ENCODE results near the gene ZBTB48. TPM values are rescaled to one million over a fixed set of nuclear protein-coding genes. Genes with fewer than 3 reads are reported as not detected.

Gene ZBTB48
- total RNA-seq, 1 donor from 2014 or later = 53.2 TPM

DNA sequence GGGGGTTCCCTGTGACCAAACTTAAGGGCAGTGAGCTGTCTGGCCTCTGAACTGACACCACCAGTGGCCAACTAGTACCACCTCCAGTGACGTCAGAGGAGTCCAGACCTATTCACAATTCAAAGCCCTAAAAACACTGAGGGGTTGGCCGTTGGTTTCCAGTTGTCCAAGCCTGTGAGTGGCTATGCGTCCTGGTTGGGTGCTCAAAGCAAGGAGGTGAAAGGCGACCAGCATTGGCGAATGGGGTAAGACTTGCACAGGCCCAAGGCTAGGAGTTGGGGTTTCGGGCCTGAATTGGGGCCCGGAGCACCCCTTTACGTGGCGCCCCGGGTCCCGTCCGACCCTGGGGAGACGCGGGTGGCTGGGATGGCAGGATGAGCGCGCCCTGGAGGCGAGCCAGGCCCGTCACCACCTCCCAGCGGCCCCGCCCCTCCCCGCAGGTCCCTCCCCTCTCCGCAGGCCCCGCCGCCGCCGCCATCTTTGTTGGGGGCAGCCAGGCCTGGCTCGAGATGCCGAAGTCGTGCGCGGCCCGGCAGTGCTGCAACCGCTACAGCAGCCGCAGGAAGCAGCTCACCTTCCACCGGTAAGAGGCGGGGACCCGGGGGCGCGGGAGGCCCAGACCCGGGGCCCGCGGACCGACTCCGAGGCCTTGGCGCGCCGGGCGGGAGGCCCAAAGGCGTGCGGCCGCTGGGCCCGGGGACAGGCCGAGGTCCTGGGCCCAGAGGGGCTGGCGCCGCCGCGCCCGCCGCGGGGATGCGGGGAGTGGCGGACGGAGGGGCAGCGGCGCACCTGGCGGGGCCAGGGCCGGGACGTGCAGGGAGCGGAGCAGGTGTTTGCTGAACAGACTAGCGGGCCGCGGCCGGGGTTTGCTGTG lies 45.2 kb downstream of the ZBTB48 start, which contains the start of gene THAP3:
THAP3 (plus strand) TSS at position 159 of the 874 bp plus-strand sequence; CDS start at position 510, 351 bp downstream.
- TF ChIP-seq, protein P1, sequence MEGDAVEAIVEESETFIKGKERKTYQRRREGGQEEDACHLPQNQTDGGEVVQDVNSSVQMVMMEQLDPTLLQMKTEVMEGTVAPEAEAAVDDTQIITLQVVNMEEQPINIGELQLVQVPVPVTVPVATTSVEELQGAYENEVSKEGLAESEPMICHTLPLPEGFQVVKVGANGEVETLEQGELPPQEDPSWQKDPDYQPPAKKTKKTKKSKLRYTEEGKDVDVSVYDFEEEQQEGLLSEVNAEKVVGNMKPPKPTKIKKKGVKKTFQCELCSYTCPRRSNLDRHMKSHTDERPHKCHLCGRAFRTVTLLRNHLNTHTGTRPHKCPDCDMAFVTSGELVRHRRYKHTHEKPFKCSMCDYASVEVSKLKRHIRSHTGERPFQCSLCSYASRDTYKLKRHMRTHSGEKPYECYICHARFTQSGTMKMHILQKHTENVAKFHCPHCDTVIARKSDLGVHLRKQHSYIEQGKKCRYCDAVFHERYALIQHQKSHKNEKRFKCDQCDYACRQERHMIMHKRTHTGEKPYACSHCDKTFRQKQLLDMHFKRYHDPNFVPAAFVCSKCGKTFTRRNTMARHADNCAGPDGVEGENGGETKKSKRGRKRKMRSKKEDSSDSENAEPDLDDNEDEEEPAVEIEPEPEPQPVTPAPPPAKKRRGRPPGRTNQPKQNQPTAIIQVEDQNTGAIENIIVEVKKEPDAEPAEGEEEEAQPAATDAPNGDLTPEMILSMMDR (IDR thresholded peaks at IDR 0.05) = no peak
- ChIA-PET CTCF (interaction anchor here (0.9 to 1.0 kb wide), 2 partner anchors 23 to 70 kb away, joined by 3 to 4 read pairs; partner anchors contain the start of genes KLHL21, NOL9 and TAS1R1), POLR2A (interaction anchor here (0.6 to 2.0 kb wide), 8 partner anchors 11 to 160 kb away, joined by 3 to 11 read pairs (median 4); partner anchors contain the start of genes CAMTA1, PHF13 and ZBTB48)
- Mint-ChIP-seq H3K4me3 (peak within 1 kb of the TSS; percentile 86), H3K36me3 (ENCODE audit: low read depth) (peaks cover 33% of the 10 kb centered on the region), H3K9me3 (no peaks in the 10 kb centered on the region), H3K27ac (peak within 1 kb of the TSS; percentile 71), H3K27me3 (no peaks in the 10 kb centered on the region), H3K4me1 (peaks cover 32% of the 10 kb centered on the region)
- ATAC-seq (ENCODE audit: low read depth) = peak; percentile 97
- peak; percentile 83 for DNase-seq
- intact Hi-C loops (cut with micrococcal nuclease) = loop anchor here (1.0 to 5.0 kb wide), 7 partner anchors 12 to 160 kb away; partner anchors contain the start of genes CAMTA1, DNAJC11, NOL9 and PHF13

DNA sequence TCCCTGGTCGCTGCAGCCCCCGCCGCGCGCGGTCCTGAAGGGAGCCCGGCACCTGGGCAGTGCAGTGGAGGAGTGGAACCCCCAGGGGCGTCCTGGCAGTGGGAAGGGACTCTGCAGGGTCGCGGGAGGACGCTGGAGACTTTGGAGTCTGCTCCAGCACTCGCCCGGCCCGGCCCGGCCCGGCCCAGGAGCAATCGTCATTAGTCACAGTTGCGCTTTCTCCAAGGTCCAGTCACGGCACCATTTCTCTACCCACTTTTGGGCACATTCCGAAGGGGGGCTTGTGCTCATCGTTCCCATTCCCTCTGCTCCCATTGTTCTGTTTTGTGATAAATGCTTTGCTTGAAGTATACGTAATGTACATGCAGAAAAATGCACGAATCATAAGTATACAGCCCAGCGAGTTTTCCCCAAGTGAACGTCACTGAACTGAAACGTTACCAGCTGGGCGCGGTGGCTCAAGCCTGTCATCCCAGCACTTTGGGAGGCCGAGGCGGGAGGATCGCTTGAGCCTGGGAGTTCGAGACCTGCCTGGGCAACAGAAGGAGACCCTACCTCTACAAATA lies 45.9 kb downstream of the ZBTB48 start:
- peaks cover 34% of the 10 kb centered on the region for H3K36me3 Mint-ChIP-seq (ENCODE audit: low read depth)
- ATAC-seq (ENCODE audit: low read depth) = no peak

DNA sequence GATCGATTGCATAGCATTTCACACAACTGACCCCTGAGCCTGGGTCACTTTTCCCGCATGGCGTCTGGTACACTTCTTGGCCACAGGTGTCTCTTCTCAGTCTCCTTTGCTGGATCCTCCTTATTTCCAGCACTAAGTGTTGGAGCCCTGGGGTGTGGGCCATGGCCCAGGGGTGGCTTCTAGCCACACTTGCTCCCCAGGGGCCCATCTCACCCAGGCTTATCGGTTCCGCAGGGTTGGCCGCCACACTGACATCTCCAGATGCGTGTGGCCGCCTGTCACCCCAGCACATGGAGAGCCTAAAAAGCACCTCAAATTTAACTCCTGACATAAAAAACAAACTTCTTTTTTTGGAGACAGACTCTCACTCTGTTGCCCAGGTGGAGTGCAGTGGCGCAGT lies 47.2 kb downstream of the ZBTB48 start:
- Mint-ChIP-seq H3K27ac (peak overlapping the region; percentile 65), H3K36me3 (ENCODE audit: low read depth) (peaks cover 32% of the 10 kb centered on the region), H3K4me3 (peak overlapping the region; percentile 86), H3K27me3 (no peaks in the 10 kb centered on the region), H3K4me1 (peaks cover 32% of the 10 kb centered on the region), H3K9me3 (no peaks in the 10 kb centered on the region)
- CTCF ChIA-PET = no interaction called here
- no peak for DNase-seq
- intact Hi-C loops (cut with micrococcal nuclease) = loop anchor here (5.0 kb wide), 1 partner anchor 135 kb away; the partner anchor contains the start of gene PLEKHG5
- TF ChIP-seq, protein P1 (IDR thresholded peaks at IDR 0.05) = no peak
- POLR2A ChIA-PET = interaction anchor here (0.8 kb wide), 1 partner anchor 24 kb away, joined by 3 read pairs; the partner anchor contains the start of gene KLHL21
- peak; percentile 16 for ATAC-seq (ENCODE audit: low read depth)

More for the DNA sequence above, 45.9 kb downstream of the ZBTB48 start:
- Mint-ChIP-seq H3K27me3 (no peaks in the 10 kb centered on the region), H3K9me3 (no peaks in the 10 kb centered on the region), H3K27ac (peak overlapping the region; percentile 59), H3K4me3 (peak overlapping the region; percentile 86), H3K4me1 (peaks cover 32% of the 10 kb centered on the region)
- no peak for DNase-seq
- TF ChIP-seq, protein P1 (IDR thresholded peaks at IDR 0.05) = no peak
- intact Hi-C loops (cut with micrococcal nuclease) = loop anchor here (1.0 to 5.0 kb wide), 7 partner anchors 12 to 159 kb away; partner anchors contain the start of genes CAMTA1, DNAJC11, NOL9 and PHF13
- ChIA-PET POLR2A (interaction anchor here (0.6 to 2.0 kb wide), 5 partner anchors 10 to 72 kb away, joined by 3 to 11 read pairs (median 4); no protein-coding TSS in a partner anchor), CTCF (no interaction called here)

DNA sequence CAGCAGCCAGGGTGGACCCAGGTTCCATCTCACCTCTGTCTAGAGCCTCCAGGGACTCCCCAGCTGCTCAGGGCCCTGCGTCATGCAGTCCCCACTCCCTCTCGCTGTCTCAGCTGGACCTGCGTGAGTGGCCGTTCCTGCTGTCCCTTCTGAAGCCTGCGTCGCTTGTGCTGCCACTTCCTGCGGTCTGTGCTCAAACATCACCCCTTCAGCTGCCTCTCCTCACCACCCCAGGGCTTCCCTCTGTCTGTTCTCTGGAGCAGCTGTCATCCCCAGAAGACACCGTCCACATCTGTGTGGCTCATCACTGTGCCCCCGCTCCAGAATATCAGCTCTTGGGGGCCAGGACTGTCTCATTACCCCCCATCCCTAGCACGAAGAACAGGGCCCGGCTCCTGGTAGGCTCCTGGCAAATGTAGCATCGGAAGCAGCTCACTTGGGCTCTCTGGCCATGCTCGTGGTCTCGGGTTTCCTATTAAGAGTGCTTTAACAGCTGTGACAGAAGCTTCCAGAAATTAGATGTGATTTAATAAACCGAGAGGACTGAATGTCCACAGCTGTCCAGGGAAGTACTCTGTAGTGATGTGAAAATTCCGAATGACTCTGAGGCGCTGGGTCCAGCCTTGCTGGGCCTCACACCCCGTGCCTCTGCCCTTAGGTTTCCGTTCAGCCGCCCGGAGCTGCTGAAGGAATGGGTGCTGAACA lies 48.2 kb downstream of the ZBTB48 start:
- Mint-ChIP-seq H3K4me1 (peaks cover 32% of the 10 kb centered on the region), H3K4me3 (no peak overlapping the region), H3K27me3 (no peaks in the 10 kb centered on the region), H3K27ac (peak overlapping the region; percentile 51), H3K36me3 (ENCODE audit: low read depth) (peaks cover 35% of the 10 kb centered on the region), H3K9me3 (no peaks in the 10 kb centered on the region)
- TF ChIP-seq, protein P1 (IDR thresholded peaks at IDR 0.05) = no peak
- CTCF ChIA-PET = no interaction called here
- ATAC-seq (ENCODE audit: low read depth) = no peak
- no peak for DNase-seq
- POLR2A ChIA-PET = interaction anchor here (0.5 to 0.8 kb wide), 2 partner anchors 25 to 48 kb away, joined by 3 to 4 read pairs; partner anchors contain the start of genes KLHL21 and ZBTB48
- intact Hi-C loops (cut with micrococcal nuclease) = loop anchor here (5.0 kb wide), 1 partner anchor 136 kb away; the partner anchor contains the start of gene PLEKHG5
